Measurements from ENCODE around the gene ZNF200.
"Not testable (repeated sequence)": the region's sequence is repeated elsewhere in the genome, so short reads cannot be mapped to it uniquely, and the experiment has no call there.

The ZNF200 gene

DNA sequence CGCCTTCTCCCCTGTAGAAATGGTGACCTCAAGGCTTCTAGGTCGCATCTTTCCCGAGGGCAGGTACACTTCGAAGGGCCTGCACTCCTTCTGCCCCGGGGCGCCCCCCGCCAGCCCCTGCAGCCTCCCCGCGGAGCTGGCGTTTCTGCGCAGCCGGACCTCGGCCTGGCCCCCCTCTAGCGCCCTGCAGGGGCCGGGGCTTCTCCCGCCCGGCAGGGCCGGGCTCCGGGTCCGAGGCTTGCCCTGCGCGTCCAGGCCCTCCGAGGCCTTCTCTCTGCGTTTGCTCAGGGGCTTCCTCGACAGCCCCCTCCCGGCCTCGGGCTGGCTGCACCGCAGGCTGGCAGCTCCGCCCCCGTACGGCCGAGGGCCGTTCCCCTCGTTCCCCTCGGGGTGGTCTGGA is 19.4 kb upstream of the ZNF200 start:
- DNase-seq (ENCODE audit: low read depth in 2 of 2) = no peak

DNA sequence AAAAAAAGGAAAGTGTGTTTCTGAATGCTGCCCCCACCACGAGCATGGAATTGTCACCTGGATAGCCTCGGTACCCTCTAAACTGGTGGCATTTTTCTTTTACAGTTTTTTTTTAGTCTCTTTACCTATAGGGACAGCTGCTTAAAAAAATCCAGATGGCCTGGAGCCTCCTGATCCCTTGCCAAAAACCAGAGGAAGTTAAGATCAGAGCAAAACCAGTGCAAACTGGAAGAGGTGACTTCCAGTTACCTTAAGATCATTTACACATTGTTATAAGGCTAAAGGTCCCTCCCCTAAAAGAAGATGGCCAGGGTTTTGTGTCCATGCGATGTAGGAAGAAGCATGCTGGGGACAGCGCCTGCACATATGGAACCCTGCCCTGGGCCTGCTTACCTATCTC is 18.0 kb upstream of the ZNF200 start:
- no peak for DNase-seq (ENCODE audit: low read depth in 2 of 2)

DNA sequence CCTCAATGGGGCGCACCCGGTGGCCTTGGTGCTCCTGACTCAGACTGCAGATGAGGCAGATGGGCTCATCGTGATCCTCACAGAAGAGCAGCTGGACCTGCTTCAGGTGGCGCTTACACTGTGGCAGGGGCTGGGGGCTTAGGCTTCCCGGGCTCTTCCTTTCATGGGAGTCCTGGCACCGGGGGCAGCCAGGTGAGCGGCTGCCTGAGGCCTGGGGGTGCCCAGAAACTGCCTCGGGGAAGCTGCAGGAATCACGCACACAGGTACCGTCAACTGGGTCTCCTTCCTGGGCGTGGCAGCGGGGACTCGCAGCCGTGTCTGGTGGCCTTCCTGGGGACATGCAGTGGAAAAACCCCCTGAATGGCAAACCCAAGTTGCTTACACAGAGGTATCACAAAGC is 14.5 kb upstream of the ZNF200 start:
- no peak for DNase-seq (ENCODE audit: low read depth in 2 of 2)

DNA sequence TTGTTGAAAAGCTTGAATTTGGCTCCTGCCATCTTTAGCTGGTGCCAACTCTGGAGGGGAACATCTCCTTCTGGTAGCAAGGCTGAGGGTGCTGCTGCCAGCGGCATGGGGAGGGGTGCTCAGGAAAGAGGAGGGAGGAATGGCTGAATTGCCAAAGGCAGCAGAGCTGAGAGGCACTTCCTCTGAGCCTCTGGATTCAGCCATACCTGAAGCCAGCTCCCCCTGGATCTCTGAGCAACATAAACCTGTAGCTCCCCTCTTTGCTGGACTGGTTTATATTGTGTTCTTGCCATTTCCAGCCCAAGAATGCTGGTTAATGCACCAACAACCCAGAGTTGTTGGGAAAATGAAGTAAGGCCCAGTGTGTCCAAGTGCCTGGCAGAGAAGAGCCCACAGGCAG is 14.1 kb upstream of the ZNF200 start:
- DNase-seq (ENCODE audit: low read depth in 2 of 2) = no peak

DNA sequence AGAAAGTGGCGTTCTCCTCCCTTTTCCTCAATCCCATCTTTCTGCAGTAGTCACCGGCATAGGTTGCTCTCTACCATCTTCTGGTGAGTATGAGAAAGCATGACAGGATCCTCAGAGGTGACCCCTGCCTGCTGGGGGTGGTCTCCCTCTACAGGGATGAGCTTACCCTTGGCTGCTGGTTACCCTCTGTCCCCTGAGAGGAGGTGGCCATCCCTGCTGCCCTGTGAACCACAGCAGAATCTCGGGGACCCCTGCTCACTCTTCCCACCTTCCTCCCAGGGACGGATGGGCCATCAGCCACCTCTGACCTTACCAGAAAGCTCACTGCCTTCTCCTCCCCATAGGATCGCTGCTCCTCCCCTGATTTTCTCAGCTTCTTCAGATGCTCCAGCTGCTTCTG is 13.6 kb upstream of the ZNF200 start:
- DNase-seq (ENCODE audit: low read depth in 2 of 2) = no peak

DNA sequence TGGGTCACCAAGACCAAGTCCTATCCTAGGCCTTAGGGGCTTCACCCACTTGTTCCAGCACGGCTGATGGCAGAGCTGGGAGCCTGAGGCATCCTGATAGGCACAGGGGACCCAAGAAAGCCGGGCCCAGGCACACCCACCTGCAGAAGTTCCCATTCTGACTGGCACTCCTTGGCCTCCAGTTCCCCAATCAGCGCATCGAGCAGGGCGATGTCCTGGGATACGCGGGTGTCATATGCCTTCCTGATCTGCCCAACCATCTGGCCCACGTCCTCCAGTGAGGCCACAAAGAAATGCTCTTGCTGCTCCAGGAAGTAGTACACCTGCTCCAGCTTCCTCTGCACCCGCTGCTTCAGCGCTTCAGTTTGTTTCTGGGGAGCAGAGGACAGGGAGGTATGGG is 11.9 kb upstream of the ZNF200 start:
- no peak for DNase-seq (ENCODE audit: low read depth in 2 of 2)

DNA sequence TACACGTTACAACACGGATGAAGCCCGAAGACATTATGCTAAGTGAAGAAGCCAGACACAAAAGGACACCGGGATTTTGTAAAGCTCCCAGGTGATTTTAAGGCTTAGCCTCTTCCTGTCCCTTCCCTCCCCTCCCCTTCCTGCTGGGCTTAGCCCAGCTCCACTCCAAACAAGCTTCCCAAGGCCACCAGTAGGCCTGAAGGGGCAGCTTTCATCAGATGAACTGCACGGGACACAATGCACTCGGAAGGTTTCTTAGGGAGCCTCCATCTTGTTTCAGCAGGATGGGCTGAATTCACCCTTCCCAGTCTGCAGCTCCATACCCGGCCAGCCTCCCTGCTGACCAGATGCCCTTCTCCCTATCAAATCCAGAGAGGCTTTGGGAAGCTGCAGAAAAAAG is 11.0 kb upstream of the ZNF200 start:
- DNase-seq (ENCODE audit: low read depth in 2 of 2) = no peak

DNA sequence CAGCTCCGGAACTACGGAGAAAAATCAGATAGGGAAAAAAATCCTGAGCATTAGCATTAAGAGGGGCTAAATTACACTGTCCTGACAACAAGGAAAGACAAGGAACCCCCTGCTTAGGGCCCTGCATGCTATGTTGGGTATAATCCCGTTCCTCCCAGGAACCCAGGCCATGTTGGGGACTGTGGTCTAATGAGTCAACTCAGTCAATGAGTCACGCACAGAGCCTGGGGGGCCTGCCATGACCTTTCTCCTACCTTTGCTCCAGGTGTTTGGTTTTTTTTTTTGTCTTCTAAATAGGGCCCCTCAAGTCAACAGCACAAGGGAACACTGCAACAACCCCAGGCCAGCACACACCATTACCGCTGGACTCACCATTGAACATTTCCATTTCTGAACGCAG is 8.9 kb upstream of the ZNF200 start:
- no peak for DNase-seq (ENCODE audit: low read depth in 2 of 2)

DNA sequence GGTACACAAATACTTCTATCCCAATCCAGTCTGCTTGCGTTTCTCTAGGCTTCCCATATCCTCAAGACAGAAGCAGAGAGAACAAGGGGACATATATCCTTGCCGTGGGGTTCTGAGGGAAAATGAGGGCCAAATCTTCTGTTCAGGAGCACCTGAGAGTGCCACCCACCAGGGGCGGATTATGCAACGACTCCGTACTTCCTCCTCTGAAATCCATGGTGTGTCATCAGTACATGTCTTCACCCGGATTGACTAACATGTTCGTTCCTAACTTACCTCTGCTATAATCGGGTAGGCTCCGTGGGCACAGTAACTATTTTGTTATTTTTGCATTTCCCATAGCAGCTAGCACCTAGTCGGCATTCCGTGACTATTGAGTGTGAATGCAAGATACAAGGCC is 7.8 kb upstream of the ZNF200 start:
- DNase-seq (ENCODE audit: low read depth in 2 of 2) = no peak

DNA sequence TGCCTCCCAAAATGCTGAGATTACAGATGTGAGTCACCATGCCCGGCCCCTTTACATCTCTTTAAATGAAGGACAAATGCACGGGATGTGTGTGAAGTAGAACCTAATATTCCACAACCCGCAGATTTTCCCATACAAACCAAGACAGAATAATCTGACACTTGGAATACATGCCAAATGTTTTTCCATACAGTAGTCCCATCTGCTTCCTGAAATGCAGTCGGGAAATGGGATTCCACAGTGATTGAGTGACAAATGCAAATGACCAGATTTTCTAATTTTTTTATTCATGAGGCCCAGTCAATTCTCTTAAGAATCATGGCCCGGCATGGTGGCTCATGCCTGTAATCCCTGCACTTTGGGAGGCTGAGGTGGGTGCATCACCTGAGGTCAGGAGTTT is 6.8 kb upstream of the ZNF200 start:
- no peak for DNase-seq (ENCODE audit: low read depth in 2 of 2)

DNA sequence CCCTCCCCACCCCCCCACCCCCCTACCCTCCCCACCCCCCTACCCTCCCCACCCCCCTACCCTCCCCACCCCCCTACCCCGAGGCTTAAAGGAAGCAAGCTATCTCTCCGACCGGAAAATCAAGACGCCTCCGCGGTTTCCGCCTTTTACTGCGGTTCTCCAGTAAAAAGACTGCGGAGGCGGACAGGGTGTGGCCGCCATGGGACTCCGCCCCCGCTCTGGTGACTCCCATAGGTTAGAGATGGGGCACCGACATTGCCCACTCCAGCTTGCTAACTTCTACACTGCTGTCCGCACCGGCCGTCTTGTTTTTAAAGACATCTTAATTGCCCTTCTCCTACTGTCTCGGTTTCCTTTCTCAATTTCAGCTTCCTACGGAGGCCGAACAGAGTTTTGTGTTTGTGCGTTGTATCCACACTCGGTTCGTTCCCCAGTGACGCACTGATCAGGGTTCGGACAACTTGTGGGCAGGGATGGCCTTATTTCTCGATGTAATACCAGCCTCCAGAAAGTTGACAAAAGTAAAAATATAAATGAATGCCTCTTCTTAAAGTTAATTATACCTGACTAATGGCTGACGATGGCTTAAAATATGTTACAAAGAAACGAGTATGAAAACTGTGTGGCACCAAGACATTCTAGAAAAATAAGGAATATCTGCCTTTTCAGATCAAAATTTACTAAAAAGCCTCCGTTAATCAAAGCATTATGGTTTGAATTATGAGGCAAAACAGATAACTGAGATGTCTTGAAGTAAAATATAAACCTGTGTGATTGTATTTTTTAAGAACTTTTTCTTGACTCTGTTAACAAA is 1.1 kb upstream of the ZNF200 start:
- DNase-seq (ENCODE audit: low read depth in 2 of 2) = peak in 1 of 2 donors; percentile 24

DNA sequence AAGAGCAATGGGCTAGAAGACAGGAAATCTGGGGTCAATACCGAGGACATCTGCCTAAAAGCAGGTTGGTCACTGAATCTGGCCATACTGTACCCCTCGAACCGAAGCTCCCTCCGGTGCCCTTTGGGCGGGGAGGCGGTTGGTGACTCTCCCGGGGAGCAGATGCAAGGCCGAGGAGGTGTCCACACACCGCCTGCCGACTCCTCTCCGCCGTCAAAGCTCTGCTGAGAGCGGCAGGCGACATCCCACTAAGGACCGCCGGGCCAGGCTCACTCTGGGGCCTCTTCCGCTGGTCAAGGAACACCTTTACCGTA is 458 bp downstream of the ZNF200 start:
- no peak for DNase-seq (ENCODE audit: low read depth in 2 of 2)

DNA sequence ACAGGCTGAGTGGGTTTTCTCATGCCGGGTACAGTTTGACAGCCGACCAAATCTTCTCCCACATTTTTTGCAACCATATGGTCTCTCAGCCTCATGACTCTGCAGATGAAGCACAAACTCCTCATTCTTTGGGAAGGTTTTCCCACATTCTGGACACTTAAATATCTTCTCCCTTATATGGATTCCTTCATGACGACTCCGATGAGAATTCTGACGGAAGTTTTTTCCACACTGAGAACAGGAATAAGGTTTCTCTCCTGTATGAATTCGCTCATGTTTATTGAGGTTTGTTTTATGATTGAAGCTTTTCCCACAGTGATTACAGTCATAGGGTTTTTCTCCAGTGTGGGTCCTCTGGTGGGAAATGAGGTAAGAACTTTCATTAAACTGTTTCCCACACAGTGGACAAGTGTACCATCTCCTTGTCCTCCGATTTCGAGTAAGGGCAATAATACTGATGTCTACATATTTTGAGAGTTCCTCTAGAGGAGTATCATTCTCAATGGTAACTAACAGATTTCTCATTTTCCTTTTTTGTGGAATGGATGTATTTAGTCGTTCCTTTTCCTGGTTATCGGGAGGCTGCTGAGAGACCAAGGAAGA is 10.9 kb downstream of the ZNF200 start:
- DNase-seq (ENCODE audit: low read depth in 2 of 2) = no peak

DNA sequence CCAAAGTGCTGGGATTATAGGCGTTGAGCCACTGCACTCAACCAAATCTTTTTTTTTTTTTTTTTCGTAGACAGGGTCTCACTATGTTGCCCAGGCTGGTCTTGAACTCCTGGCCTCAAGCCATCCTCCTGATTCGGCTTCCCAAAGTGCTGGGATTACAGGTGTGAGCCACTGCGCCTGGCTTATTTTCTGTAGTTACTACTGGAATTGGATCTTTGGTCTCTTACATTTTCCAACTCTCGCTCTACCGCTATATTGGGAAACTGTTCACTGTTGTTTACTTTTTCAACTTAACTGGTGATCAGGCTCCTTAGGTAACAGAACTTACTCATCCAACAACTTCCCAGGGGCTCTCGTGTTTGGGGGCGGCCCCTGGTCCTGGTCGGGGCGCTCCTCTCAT is 14.1 kb downstream of the ZNF200 start:
- DNase-seq (ENCODE audit: low read depth in 2 of 2) = no peak

DNA sequence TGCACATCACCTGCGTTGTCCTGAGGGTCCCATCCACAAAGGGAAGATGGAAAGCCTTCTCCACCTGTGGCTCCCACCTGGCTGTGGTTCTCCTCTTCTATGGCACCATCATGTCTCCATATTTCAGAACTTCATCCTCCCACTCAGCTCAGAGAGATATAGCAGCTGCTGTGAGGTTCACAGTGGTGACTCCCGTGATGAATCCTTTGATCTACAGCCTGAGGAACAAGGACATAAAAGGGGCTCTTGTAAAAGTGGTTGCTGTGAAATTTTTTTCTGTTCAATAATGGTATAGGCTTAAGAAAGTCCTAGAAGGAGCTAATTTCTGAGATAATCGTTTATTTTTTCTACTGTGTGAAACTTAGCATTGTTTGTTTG is 18.7 kb downstream of the ZNF200 start:
- DNase-seq (ENCODE audit: low read depth in 2 of 2) = no peak

DNA sequence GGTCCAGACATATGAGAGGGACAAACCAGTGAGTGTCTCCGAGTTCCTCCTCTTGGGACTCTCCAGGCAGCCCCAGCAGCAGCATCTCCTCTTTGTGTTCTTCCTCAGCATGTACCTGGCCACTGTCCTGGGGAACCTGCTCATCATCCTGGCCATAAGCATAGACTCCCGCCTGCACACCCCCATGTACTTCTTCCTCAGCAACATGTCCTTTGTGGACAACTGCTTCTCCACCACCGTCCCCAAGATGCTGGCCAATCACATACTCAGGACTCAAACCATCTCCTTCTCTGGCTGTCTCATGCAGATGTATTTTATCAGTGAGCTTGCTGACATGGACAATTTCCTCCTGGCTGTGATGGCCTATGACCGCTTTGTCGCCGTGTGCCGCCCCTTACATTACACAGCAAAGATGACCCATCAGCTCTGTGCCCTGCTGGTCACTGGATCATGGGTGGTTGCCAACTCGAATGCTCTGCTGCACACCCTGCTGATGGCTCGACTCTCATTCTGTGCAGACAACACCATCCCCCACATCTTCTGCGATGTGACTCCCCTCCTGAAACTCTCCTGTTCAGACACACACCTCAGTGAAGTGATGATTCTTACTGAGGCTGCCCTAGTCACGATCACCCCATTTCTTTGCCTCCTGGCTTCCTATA is 19.2 kb downstream of the ZNF200 start:
- no peak for DNase-seq (ENCODE audit: low read depth in 2 of 2)

DNA sequence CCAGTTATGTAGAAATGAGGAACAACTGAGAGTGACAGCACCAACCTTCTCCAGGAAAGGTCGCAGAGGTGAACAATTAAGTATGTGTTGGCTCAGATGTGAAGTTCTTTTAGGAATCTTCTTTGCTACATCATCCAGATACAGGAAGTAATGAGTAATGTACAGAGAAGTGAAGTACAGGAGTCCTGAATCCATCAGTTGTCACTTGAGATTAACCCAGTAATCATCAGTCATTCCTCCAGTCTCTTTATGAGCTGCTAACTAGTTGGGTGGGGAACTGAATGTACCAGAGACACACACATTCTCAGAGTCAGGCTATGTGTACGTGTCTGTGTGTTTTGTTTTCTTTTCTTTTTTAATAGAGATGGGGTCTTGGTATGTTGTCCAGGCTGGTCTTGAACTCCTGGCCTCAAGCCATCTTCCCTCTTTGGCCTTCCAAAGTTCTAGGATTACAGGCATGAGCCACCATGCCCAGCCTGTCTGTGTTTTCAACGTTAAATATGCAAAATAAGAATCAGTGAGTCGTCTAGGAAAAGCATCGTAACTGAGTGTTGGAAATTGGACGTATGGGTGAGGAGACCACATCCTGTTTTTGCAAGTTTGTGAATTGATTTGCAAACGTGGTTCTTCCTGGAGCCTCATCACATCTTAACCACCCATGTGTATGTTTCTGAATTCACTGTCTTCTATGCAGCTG is 19.9 kb downstream of the ZNF200 start:
- no peak for DNase-seq (ENCODE audit: low read depth in 2 of 2)

DNA sequence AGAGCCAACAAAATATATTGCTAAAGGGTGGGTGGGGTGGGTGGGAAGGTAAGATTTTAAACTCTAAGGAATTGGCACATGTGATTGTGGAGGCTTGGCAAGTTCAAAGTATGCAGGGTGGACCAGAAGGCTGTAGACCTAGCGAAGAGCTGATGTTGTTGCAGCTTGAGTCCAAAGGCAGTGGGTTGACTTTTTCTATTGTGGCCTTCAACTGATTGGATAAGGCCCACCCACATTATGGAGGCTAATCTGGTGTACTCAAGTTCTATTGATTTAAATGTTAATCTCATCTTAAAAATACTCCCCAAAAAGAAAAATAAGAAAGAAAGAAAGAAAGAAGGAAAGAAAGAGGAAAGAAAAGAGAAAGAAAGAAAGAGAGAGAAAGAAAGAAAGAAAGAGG is 22.4 kb downstream of the ZNF200 start:
- DNase-seq (ENCODE audit: low read depth in 2 of 2) = no peak

DNA sequence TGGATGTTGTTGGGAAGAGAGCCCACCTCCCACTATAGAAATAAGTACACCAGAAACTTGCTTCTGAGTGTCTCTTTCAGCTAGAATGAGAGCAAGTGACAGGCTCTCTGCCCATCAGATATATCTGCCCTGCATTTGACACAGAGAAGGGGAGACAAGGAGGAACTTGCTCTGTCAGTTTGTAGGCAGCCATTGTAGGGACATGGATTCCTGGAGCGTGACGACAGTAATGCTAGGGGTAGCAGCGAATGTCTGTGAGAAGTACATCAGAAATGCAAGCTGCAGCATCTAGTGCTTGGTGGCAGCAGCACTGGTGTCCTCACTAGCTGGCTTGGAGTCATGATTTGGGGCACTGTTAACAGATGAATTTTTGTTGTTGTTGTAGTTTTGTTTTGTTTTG is 23.0 kb downstream of the ZNF200 start:
- DNase-seq (ENCODE audit: low read depth in 2 of 2) = no peak

DNA sequence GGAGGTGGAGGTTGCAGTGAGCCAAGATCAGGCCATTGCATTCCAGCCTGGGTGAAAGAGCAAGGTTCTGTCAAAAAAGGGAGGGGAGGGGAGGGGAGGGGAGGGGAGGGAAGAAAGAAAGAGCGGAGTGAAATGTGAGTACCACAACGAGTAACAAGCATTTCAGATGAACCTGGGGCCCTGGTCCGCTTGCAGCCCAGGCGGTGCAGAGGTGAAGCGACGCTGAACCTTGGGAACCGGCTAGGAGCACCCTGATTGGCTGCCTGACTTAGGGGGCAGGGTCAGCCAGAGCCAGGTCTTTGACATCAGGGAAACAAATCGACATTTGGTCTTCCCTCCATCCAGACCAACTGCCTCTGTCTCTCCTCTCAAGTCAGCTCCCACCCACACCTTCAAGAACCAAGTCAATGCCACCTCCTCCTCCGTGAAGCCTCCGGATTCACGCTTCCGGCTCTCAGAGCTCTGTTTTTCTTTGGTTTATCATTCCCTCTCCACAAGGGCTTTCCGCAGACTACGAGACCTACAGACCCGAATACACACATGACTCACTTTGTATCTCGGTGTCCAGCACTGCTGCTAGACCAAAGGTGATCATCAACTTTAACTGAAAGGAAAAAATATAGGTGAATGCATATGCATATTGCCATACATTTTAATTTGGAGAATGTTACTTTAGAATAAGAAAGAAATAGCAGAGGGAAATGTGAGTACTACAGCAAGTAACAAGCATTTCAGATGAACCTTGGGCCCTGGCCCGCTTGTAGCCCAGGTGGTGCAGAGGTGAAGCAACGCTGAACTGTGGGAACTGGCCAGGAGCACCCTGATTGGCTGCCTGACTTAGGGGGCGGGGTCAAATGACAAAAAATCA is 27.6 kb downstream of the ZNF200 start:
- no peak for DNase-seq (ENCODE audit: low read depth in 2 of 2)

DNA sequence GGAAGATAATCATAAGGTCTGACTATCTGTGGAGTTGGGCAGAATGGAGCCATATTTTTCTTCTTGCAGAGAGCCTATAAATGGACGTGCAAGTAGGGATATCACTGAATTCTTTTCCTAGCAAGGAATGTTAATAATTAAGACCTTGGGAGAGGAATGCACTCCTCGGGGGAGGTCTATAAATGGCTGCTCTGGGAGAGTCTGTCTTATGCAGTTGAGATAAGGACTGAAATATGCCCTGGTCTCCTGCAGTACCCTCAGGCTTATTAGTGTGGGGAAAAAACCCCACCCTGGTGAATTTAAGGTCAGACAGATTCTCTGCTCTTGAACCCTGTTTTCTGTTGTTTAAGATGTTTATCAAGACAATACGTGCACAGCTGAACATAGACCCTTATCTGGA is 29.0 kb downstream of the ZNF200 start:
- not testable (repeated sequence) for DNase-seq (ENCODE audit: low read depth in 2 of 2)
